ENCODE results near the gene SNAI1.

The SNAI1 gene

GRCh38 chr20:50038169-50038568 is 55.4 kb downstream of the SNAI1 start:
- DNase-seq, result no peak
